Embryonic facial prominence (tissue), 1 donor: ENCODE measurements around the gene PCDHGA10.
"Not testable (repeated sequence)": the region's sequence is repeated elsewhere in the genome, so short reads cannot be mapped to it uniquely, and the experiment has no call there.

Experiments used
- DNase-seq: peaks from one replicate; pipeline ENCODE4 v3.0.0-alpha.2; 2016; ENCODE audit errors: extremely low spot score

The PCDHGA10 gene

GRCh38 chr5:141392429-141393198 is 20.2 kb upstream of the PCDHGA10 start, which contains the start of gene PCDHGA8:
PCDHGA8 (plus strand) TSS chr5:141392633; CDS start chr5:141392814, 181 bp downstream.
- DNase-seq, result no peak

DNA sequence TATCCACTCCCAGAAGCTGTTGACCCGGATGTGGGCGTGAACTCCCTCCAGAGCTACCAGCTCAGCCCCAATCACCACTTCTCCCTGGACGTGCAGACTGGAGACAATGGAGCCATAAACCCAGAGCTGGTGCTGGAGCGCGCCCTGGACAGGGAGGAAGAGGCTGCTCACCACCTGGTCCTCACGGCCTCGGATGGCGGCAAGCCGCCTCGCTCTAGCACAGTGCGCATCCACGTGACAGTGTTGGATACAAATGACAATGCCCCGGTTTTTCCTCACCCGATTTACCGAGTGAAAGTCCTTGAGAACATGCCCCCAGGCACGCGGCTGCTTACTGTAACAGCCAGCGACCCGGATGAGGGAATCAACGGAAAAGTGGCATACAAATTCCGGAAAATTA is 19.5 kb upstream of the PCDHGA10 start:
- no peak for DNase-seq

- not testable (repeated sequence) for DNase-seq
Measured at GRCh38 chr5:141394401-141395187, 18.2 kb upstream of the PCDHGA10 start.

GRCh38 chr5:141397756-141398551 is 14.8 kb upstream of the PCDHGA10 start, which contains the start of gene PCDHGB5:
PCDHGB5 (plus strand) TSS chr5:141397947; CDS start chr5:141398128, 181 bp downstream.
- not testable (repeated sequence) for DNase-seq

- DNase-seq, result no peak
Measured at GRCh38 chr5:141398608-141399007, 14.2 kb upstream of the PCDHGA10 start.

DNA sequence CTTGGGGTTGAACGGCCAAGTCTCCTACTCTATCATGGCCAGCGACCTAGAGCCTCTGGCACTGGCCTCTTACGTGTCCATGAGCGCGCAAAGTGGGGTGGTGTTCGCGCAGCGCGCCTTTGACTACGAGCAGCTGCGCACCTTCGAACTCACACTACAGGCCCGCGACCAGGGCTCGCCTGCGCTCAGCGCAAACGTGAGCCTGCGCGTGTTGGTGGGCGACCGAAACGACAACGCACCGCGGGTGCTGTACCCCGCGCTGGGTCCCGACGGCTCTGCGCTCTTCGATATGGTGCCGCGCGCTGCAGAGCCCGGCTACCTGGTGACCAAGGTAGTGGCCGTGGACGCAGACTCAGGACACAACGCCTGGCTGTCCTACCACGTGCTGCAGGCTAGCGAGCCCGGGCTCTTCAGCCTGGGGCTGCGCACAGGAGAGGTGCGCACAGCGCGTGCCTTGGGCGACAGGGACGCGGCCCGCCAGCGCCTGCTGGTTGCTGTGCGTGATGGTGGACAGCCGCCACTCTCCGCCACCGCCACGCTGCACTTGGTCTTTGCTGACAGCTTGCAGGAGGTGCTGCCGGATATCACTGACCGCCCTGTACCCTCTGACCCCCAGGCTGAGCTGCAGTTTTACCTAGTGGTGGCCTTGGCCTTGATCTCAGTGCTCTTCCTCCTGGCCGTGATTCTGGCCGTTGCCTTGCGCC is 13.1 kb upstream of the PCDHGA10 start:
- no peak for DNase-seq

DNA sequence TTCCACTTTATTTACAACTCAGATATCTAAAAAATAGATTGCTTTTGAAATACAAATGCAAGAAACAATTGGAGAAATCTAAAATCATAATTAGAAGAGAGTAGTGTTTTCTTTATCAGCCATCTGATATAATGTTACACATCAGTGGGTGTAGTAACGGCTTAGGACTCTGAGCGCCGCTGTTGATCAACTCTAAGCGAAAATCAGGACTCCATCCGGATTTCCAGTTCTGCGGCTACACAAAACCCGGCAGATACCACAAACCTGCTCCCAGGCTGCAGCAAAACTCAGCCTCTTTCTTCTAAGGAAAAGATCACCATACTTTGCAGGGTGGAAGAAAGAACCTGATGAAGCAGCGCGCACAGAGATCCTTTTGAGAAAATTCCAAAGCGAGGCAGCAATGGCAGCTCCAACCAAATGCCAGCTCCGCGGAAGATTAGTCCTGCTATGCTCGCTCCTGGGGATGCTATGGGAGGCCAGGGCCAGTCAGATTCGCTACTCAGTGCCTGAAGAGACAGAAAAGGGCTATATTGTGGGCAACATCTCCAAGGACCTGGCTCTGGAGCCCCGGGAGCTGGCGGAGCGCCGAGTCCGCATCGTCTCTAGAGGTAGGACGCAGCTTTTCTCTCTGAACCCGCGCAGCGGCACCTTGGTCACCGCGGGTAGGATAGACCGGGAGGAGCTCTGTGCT is 10.1 kb upstream of the PCDHGA10 start, which contains the start of gene PCDHGA9:
Gene PCDHGA9, plus strand, starts transcription at position 226 of the 691 bp plus-strand sequence. Its CDS starts 175 bp downstream, at position 401.
- no peak for DNase-seq

GRCh38 chr5:141403387-141403786 is 9.4 kb upstream of the PCDHGA10 start:
- DNase-seq, result no peak

- not testable (repeated sequence) for DNase-seq
Measured at GRCh38 chr5:141407790-141408505, 4.8 kb upstream of the PCDHGA10 start, which contains the start of gene PCDHGB6. PCDHGB6 (plus strand) TSS chr5:141408021; CDS start chr5:141408203, 182 bp downstream.

DNA sequence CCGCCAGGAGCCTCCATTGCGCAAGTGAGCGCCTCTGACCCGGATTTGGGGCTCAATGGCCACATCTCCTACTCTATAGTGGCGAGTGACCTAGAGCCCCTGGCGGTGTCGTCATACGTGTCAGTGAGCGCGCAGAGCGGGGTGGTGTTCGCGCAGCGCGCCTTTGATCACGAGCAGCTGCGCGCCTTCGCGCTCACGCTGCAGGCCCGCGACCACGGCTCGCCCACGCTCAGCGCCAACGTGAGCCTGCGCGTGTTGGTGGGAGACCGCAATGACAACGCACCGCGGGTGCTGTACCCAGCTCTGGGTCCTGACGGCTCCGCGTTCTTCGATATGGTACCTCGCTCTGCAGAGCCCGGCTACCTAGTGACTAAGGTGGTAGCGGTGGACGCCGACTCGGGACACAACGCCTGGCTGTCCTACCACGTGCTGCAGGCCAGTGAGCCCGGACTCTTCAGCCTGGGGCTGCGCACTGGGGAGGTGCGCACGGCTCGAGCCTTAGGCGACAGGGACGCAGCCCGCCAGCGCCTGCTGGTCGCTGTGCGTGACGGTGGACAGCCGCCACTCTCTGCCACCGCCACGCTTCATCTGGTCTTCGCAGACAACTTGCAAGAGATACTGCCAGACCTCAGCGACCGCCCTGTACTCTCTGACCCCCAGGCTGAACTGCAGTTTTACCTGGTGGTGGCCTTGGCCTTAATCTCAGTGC is 3.0 kb upstream of the PCDHGA10 start:
- DNase-seq, result no peak

DNA sequence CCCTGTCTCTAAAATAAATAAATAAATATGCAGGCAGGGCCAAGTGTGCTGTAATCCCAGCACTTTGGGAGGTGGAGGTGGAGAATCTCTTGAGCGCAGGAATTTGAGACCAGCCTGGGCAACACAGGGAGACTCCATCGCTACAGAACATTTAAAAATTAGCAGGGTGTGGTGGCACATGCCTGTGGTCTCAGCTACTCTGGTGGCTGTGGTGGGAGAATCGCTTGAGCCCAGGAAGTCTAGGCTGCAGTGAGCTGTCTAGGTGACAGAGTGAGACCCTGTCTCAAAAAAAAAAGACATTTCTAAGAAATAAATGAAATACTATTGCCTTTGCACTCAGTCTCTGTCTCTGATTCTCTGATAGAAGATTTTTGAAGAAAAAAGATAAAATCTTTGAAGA is 1.2 kb upstream of the PCDHGA10 start:
- no peak for DNase-seq

GRCh38 chr5:141413540-141414069 is 818 bp downstream of the PCDHGA10 start:
- no peak for DNase-seq

GRCh38 chr5:141414548-141415274 is 1.9 kb downstream of the PCDHGA10 start:
- DNase-seq, result not testable (repeated sequence)

- not testable (repeated sequence) for DNase-seq
Measured at GRCh38 chr5:141415275-141415618, 2.5 kb downstream of the PCDHGA10 start.

DNA sequence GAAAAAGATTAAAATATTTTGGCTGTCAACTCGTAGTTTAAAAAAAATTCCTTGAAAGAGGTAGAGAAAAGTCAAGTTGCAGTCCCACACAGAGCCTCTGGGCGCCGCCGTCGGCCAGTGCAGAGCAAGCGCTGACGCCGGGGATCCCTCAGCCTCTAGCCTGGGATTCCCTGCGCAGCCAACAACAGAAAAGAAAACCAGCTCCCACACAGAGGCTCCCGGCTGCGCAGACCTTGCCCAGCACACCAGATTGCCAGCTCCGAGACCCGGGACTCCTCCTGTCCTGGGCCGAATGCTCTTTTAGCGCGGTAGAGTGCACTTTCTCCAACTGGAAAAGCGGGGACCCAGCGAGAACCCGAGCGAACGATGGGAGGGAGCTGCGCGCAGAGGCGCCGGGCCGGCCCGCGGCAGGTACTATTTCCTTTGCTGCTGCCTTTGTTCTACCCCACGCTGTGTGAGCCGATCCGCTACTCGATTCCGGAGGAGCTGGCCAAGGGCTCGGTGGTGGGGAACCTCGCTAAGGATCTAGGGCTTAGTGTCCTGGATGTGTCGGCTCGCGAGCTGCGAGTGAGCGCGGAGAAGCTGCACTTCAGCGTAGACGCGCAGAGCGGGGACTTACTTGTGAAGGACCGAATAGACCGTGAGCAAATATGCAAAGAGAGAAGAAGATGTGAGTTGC is 4.8 kb downstream of the PCDHGA10 start, which contains the start of gene PCDHGB7:
Gene PCDHGB7, plus strand, starts transcription at position 184 of the 679 bp plus-strand sequence. Its CDS starts 183 bp downstream, at position 367.
- DNase-seq, result not testable (repeated sequence)

GRCh38 chr5:141419074-141419880 is 6.5 kb downstream of the PCDHGA10 start:
- no peak for DNase-seq
